A549 (cell line): ENCODE results near the gene GAB1. TPM values are rescaled to one million over a fixed set of nuclear protein-coding genes. Genes with fewer than 3 reads are reported as not detected.

Source experiments
- ATAC-seq, 2 experiments: fragments of 200-7000 bp in 1 of 2; fragments of >200 bp in 1 of 2; cut with Nextera tagmentation in 1 of 2; cut with Tn5 transposase in 1 of 2; 3 replicates each; pipeline versions ENCODE4 v1.8.0 to v1.9.1; 2018 to 2020; ENCODE audit warnings: mild to moderate bottlenecking in 1 of 2, moderate library complexity in 1 of 2
- CTCF ChIA-PET: fragments of 300-600 bp; sonication (Branson Sonifier 250); formaldehyde crosslinking; extraction: SDS; loops from one replicate; lab custom pipeline; 2021; ENCODE audit warnings: antibody characterized with exemption, inconsistent platforms; lab: Yijun Ruan, JAX
- POLR2A ChIA-PET: fragments of 350-600 bp; formaldehyde crosslinking; extraction: SDS; loops from one replicate; lab custom pipeline; 2021; ENCODE audit warnings: antibody characterized with exemption, inconsistent platforms; lab: Yijun Ruan, JAX
- DNase-seq, 2 experiments: peaks; one replicate each; pipeline versions ENCODE4 v3.0.0 to v3.0.0-alpha.2; 2011 to 2016; ENCODE audit warnings: low read depth in 1 of 2, low spot score in 1 of 2
- FAIRE-seq: peaks from 2 replicates; lab custom pipeline; 2011; peaks lifted over from hg19 to GRCh38; lab: Jason Lieb, UNC
- H3K27ac ChIP-seq, 2 experiments: fragments of >200 bp; sonication (Bioruptor Twin); formaldehyde crosslinking; 3 replicates each; pipeline ENCODE4 v1.5.1; 2016 to 2017
- H3K4me1 ChIP-seq: fragments of >200 bp; sonication (Bioruptor Twin); formaldehyde crosslinking; 3 replicates; pipeline ENCODE4 v1.6.1; 2016
- H3K4me2 ChIP-seq: fragments of >200 bp; sonication (Bioruptor Twin); formaldehyde crosslinking; 3 replicates; pipeline ENCODE4 v1.6.1; 2016
- H3K4me3 ChIP-seq: fragments of >200 bp; sonication (Bioruptor Twin); formaldehyde crosslinking; 3 replicates; pipeline ENCODE4 v1.5.1; 2016
- H3K9me3 ChIP-seq: fragments of >200 bp; sonication (Bioruptor Twin); formaldehyde crosslinking; 3 replicates; pipeline ENCODE4 v1.6.1; 2016
- ATOH8 ChIP-seq: fragments of 250-450 bp; sonication (Bioruptor Pico); IDR thresholded peaks from 2 replicates; pipeline ENCODE4 v1.5.0; 2020; ENCODE audit warnings: low read depth, mild to moderate bottlenecking, moderate library complexity
- BCL3 ChIP-seq: fragments of >200 bp; sonication (Bioruptor Twin); formaldehyde crosslinking; IDR thresholded peaks from 3 replicates; pipeline ENCODE4 v1.6.1; 2016
- BHLHE40 ChIP-seq: IDR thresholded peaks from 2 replicates; pipeline ENCODE4 v1.6.1; 2012; ENCODE audit warnings: low read depth, low read length, inconsistent platforms
- CBX8 ChIP-seq: fragments of 200-600 bp; sonication (generic); IDR thresholded peaks from 2 replicates; pipeline ENCODE4 v1.6.1; 2016
- CEBPB ChIP-seq, 2 experiments: fragments of >200 bp in 1 of 2; sonication (Bioruptor Twin) in 1 of 2; formaldehyde crosslinking in 1 of 2; IDR thresholded peaks; 2 replicates each; pipeline ENCODE4 v1.6.1; 2012 to 2016
- CHD2 ChIP-seq: fragments of 150-350 bp; IDR thresholded peaks from 2 replicates; pipeline ENCODE4 v1.6.1; 2014; ENCODE audit warnings: low read length; ENCODE audit not compliant: partially characterized antibody
- CTCF ChIP-seq: fragments of >200 bp; sonication (Bioruptor Twin); formaldehyde crosslinking; IDR thresholded peaks from 3 replicates; pipeline ENCODE4 v1.5.1; 2016
- EHF ChIP-seq: fragments of 250-450 bp; sonication (Bioruptor Pico); IDR thresholded peaks from 2 replicates; pipeline ENCODE4 v1.5.0; 2020; ENCODE audit warnings: mild to moderate bottlenecking
- ESRRA ChIP-seq: fragments of 150-350 bp; IDR thresholded peaks from 2 replicates; pipeline ENCODE4 v1.6.1; 2014; ENCODE audit warnings: mild to moderate bottlenecking, low read length, borderline replicate concordance
- FOSB ChIP-seq: fragments of 250-450 bp; sonication (Bioruptor Pico); IDR thresholded peaks from 2 replicates; pipeline ENCODE4 v1.5.0; 2020; ENCODE audit warnings: mild to moderate bottlenecking, moderate library complexity
- FOSL2 ChIP-seq, 2 experiments: fragments of 450-650 bp in 1 of 2; fragments of >200 bp in 1 of 2; sonication (Bioruptor Twin) in 1 of 2; formaldehyde crosslinking; IDR thresholded peaks; 2 replicates each; pipeline versions ENCODE4 v1.5.0 to v1.6.1; 2016 to 2020; ENCODE audit warnings: mild to moderate bottlenecking in 1 of 2, moderate library complexity in 1 of 2
- FOXS1 ChIP-seq: fragments of 250-450 bp; sonication (Bioruptor Pico); IDR thresholded peaks from 2 replicates; pipeline ENCODE4 v1.5.0; 2020; ENCODE audit warnings: mild to moderate bottlenecking, moderate library complexity
- GATA3 ChIP-seq: IDR thresholded peaks from 2 replicates; pipeline ENCODE4 v1.6.1; 2012; ENCODE audit warnings: borderline replicate concordance
- HES2 ChIP-seq: fragments of >200 bp; sonication (Bioruptor Twin); formaldehyde crosslinking; IDR thresholded peaks from 2 replicates; pipeline ENCODE4 v1.6.1; 2016
- HOXB13 ChIP-seq: fragments of 250-450 bp; sonication (Bioruptor Pico); IDR thresholded peaks from 2 replicates; pipeline ENCODE4 v1.5.0; 2020; ENCODE audit warnings: low read depth, mild to moderate bottlenecking, moderate library complexity
- KDM1A ChIP-seq: fragments of 200-600 bp; sonication (generic); IDR thresholded peaks from 2 replicates; pipeline ENCODE4 v1.6.1; 2016; ENCODE audit warnings: low read depth, mild to moderate bottlenecking
- MAX ChIP-seq: IDR thresholded peaks from 2 replicates; pipeline ENCODE4 v1.6.1; 2012
- NPAS2 ChIP-seq: fragments of 250-450 bp; sonication (Bioruptor Pico); IDR thresholded peaks from 2 replicates; pipeline ENCODE4 v1.8.0; 2022; ENCODE audit warnings: mild to moderate bottlenecking, moderate library complexity, borderline replicate concordance
- POLR2AphosphoS2 ChIP-seq: conservative IDR thresholded peaks from 2 replicates; pipeline ENCODE4 v1.6.1; 2012; ENCODE audit warnings: low read length, improper control_type of control experiment, inconsistent platforms
- RAD21 ChIP-seq, 2 experiments: fragments of >200 bp in 1 of 2; sonication (Bioruptor Twin) in 1 of 2; formaldehyde crosslinking in 1 of 2; IDR thresholded peaks in 1 of 2; conservative IDR thresholded peaks in 1 of 2; 2 replicates in 1 of 2; 3 replicates in 1 of 2; pipeline ENCODE4 v1.6.1; 2012 to 2018; ENCODE audit warnings: inconsistent platforms in 1 of 2
- RFX5 ChIP-seq: fragments of 450-650 bp; IDR thresholded peaks from 2 replicates; pipeline ENCODE4 v1.7.1; 2014; ENCODE audit warnings: antibody characterized with exemption, mild to moderate bottlenecking, moderate library complexity
- RNF2 ChIP-seq: fragments of 200-600 bp; sonication (generic); IDR thresholded peaks from 2 replicates; pipeline ENCODE4 v1.6.1; 2016; ENCODE audit warnings: low read depth, mild to moderate bottlenecking, antibody characterized with exemption, moderate library complexity, borderline replicate concordance
- SMC3 ChIP-seq: fragments of >200 bp; sonication (Bioruptor Twin); formaldehyde crosslinking; IDR thresholded peaks from 3 replicates; pipeline ENCODE4 v1.6.1; 2018; ENCODE audit warnings: inconsistent platforms
- TP53 ChIP-seq: fragments of 250-450 bp; sonication (Bioruptor Pico); IDR thresholded peaks from 2 replicates; pipeline ENCODE4 v1.5.0; 2021; ENCODE audit warnings: mild to moderate bottlenecking, moderate library complexity
- ZC3H11A ChIP-seq: fragments of 450-650 bp; IDR thresholded peaks from 2 replicates; pipeline ENCODE4 v1.6.1; 2014; ENCODE audit warnings: antibody characterized with exemption, mild to moderate bottlenecking
- ZFP36 ChIP-seq: fragments of 450-650 bp; IDR thresholded peaks from 2 replicates; pipeline ENCODE4 v1.6.1; 2014; ENCODE audit warnings: borderline replicate concordance; ENCODE audit not compliant: partially characterized antibody
- ZNF302 ChIP-seq: fragments of 250-450 bp; sonication (Bioruptor Pico); IDR thresholded peaks from 2 replicates; pipeline ENCODE4 v1.9.0; 2021; ENCODE audit warnings: inconsistent platforms, mild to moderate bottlenecking, moderate library complexity
- ZSCAN20 ChIP-seq: fragments of 250-450 bp; sonication (Bioruptor Pico); IDR thresholded peaks from 2 replicates; pipeline ENCODE4 v1.8.0; 2022; ENCODE audit warnings: mild to moderate bottlenecking, moderate library complexity
- WGBS: methylation state at CpG from one replicate; pipeline ENCODE4 v1.1.6; 2017; ENCODE audit errors: missing lambda C conversion rate; 5-methylcytosine and 5-hydroxymethylcytosine counted together
- polyA plus RNA-seq, 4 experiments: library from polyadenylated mRNA; depleted of rRNA in 3 of 4; stranded (reverse); fragments of >200 nt; fragmentation: RNase III in 1 of 4; extraction: RNeasy Plus Mini Kit Qiagen cat#74134 plus additional on column Dnase treatment in 1 of 4; gene quantifications; 2 replicates in 3 of 4; 3 replicates in 1 of 4; pipeline ENCODE4 v1.2.3, GENCODE V29; 2011 to 2017

GAB1 gene
- polyA plus RNA-seq, 2 of the 4 experiments (the other 2 are of a cell fraction) = 2.3 to 3.6 TPM

GRCh38 chr4:143380629-143381028 lies 44.0 kb downstream of the GAB1 start:
- WGBS = 89% methylated on average over 3 of the region's 3 CpGs

GRCh38 chr4:143381189-143382118 lies 44.8 kb downstream of the GAB1 start:
- H3K4me3 ChIP-seq = no peak overlapping the region
- TF ChIP-seq BCL3 (no peak), RFX5 (no peak), CTCF (no peak), RAD21 (conservative IDR thresholded peaks at IDR 0.05 in 1 of 2, IDR thresholded peaks at IDR 0.05 in 1 of 2) (no peak), CEBPB (IDR thresholded peaks at IDR 0.05) (no peak), ZFP36 (no peak), NPAS2 (CRISPR knock-in tag) (no peak), FOXS1 (CRISPR knock-in tag) (no peak), BHLHE40 (no peak), SMC3 (no peak)

More at GRCh38 chr4:143380629-143381028, 44.0 kb downstream of the GAB1 start:
- DNase-seq (no peak), FAIRE-seq (no peak), ATAC-seq (no peak)
- Histone ChIP-seq H3K27ac (no peak overlapping the region), H3K4me2 (no peak overlapping the region), H3K9me3 (no peaks in the 10 kb centered on the region), H3K4me3 (no peak overlapping the region), H3K4me1 (0 out of 3 replicates have a peak, but pooled peaks cover 3% of the 10 kb centered on the region)
- no peak for TF ChIP-seq FOSL2 (IDR thresholded peaks at IDR 0.05)
- no peak for TF ChIP-seq FOSL2 (CRISPR knock-in tag; IDR thresholded peaks at IDR 0.05)
- TF ChIP-seq CHD2 = no peak
- TF ChIP-seq KDM1A = no peak
- TF ChIP-seq HOXB13 (CRISPR knock-in tag) = no peak
- TF ChIP-seq FOXS1 (CRISPR knock-in tag) = no peak
- TF ChIP-seq GATA3 = no peak
- no peak for TF ChIP-seq ZSCAN20
- ChIA-PET CTCF (no interaction called here), POLR2A (no interaction called here)

GRCh38 chr4:143382596-143382995 lies 45.9 kb downstream of the GAB1 start:
- no peaks in the 10 kb centered on the region for H3K9me3 ChIP-seq
- no peak overlapping the region for H3K27ac ChIP-seq
- H3K4me1 ChIP-seq = 0 out of 3 replicates have a peak, but pooled peaks cover 3% of the 10 kb centered on the region
- no peak overlapping the region for H3K4me3 ChIP-seq
- TF ChIP-seq NPAS2 (CRISPR knock-in tag) = no peak
- TF ChIP-seq SMC3 = no peak
- TF ChIP-seq HES2 = no peak
- no peak for TF ChIP-seq FOSB
- TF ChIP-seq ESRRA = no peak
- TF ChIP-seq ZC3H11A = no peak
- TF ChIP-seq BHLHE40 = no peak
- TF ChIP-seq POLR2AphosphoS2 = no peak
- no peak for TF ChIP-seq RNF2
- no peak for TF ChIP-seq ZNF302 (CRISPR knock-in tag)
- no peak for TF ChIP-seq EHF (CRISPR knock-in tag)
- TF ChIP-seq ZSCAN20 = no peak
- TF ChIP-seq TP53 = no peak
- TF ChIP-seq ATOH8 (CRISPR knock-in tag) = no peak
- no peak for TF ChIP-seq MAX
- no peak for TF ChIP-seq CBX8
- ChIA-PET CTCF (no interaction called here), POLR2A (no interaction called here)
- DNase-seq (no peak), ATAC-seq (no peak), FAIRE-seq (no peak)
- 59% methylated on average over 4 of the region's 4 CpGs for WGBS
- H3K4me2 ChIP-seq = 0 out of 3 replicates have a peak overlapping the region, but pooled peaks have one; percentile 14

More at GRCh38 chr4:143381189-143382118, 44.8 kb downstream of the GAB1 start:
- FAIRE-seq (no peak), DNase-seq (no peak), ATAC-seq (no peak)
- 0 out of 3 replicates have a peak, but pooled peaks cover 3% of the 10 kb centered on the region for H3K4me1 ChIP-seq
- WGBS = 64% methylated on average over 8 of the region's 8 CpGs
- H3K4me2 ChIP-seq = no peak overlapping the region
- no peak overlapping the region for H3K27ac ChIP-seq
- CTCF ChIA-PET = no interaction called here
- H3K9me3 ChIP-seq = no peaks in the 10 kb centered on the region
- POLR2A ChIA-PET = no interaction called here
